ENCODE data around the gene RBBP8. TPM values are rescaled to one million over a fixed set of nuclear protein-coding genes. Genes with fewer than 3 reads are reported as not detected.

The RBBP8 gene
- total RNA-seq, 1 donor from 2014 or later: 57.0 TPM

GRCh38 chr18:23069481-23069880, 136.4 kb downstream of the RBBP8 start:
- no peak for DNase-seq (ENCODE audit: low read depth)
- TF ChIP-seq, protein P1, sequence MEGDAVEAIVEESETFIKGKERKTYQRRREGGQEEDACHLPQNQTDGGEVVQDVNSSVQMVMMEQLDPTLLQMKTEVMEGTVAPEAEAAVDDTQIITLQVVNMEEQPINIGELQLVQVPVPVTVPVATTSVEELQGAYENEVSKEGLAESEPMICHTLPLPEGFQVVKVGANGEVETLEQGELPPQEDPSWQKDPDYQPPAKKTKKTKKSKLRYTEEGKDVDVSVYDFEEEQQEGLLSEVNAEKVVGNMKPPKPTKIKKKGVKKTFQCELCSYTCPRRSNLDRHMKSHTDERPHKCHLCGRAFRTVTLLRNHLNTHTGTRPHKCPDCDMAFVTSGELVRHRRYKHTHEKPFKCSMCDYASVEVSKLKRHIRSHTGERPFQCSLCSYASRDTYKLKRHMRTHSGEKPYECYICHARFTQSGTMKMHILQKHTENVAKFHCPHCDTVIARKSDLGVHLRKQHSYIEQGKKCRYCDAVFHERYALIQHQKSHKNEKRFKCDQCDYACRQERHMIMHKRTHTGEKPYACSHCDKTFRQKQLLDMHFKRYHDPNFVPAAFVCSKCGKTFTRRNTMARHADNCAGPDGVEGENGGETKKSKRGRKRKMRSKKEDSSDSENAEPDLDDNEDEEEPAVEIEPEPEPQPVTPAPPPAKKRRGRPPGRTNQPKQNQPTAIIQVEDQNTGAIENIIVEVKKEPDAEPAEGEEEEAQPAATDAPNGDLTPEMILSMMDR (conservative IDR thresholded peaks at IDR 0.05; ENCODE audit: low read depth, low read length): no peak
- H3K4me3 ChIP-seq (ENCODE audit: low read depth, low read length): no peak overlapping the region

DNA sequence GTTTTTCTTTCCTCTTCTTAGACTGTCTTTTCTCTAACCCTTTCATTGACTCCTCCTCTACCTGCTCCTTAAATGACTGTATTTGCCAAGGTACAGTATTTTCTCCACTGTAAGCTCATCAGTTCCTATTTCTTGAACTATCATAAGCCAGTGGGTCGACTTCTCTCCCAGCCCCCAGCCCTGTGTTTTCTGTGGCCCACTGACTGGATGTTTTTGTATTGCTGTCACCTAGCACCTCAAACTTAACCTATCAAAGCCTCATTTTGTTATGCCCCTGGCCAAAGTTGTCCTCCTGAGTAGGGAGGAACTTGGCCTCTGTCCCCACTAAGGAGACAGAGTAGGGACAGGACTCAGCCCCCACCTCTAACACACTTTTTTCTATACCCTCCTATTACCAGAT, 136.8 kb downstream of the RBBP8 start:
- TF ChIP-seq, protein P1 (conservative IDR thresholded peaks at IDR 0.05; ENCODE audit: low read depth, low read length): no peak
- no peak overlapping the region for H3K4me3 ChIP-seq (ENCODE audit: low read depth, low read length)
- no peak for DNase-seq (ENCODE audit: low read depth)

DNA sequence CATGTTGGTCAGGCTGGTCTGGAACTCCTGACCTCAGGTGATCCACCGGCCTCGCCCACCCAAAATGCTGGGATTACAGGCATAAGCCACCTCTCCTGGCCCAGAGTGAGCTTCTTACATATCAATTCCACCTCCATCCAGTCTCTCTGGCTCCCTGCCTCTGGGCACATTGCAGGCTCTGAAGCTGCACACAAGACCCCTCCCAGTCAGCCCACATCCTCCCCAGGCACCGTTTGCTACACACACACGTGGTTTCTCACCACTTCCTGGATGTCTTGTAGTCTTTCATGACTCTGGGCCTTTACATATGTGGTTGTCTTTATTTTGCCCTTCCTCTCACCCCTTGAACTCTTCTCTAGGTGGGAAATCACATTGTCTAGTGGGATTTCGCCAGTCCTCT, 138.2 kb downstream of the RBBP8 start:
- TF ChIP-seq, protein P1 (conservative IDR thresholded peaks at IDR 0.05; ENCODE audit: low read depth, low read length): no peak
- no peak for DNase-seq (ENCODE audit: low read depth)
- no peak overlapping the region for H3K4me3 ChIP-seq (ENCODE audit: low read depth, low read length)

DNA sequence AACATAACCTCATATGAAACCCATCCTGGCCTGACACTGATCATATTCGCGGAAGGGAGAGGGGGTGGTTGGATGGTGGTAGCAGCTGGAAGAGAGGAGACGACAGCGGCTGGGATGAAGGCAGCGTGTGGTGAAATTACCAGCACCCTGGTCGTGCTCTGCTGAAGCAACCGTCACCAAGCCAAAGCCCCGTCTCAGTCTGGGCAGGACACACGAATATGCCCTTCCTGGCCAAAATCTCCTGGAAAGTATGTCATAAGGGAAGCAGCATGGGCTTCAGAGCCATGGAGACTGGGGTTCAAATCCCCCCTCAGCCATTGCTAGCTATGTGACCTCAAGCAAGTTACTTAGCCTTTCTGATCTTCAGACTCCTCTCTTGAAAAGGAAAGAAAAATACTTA, 139.0 kb downstream of the RBBP8 start:
- no peak overlapping the region for H3K4me3 ChIP-seq (ENCODE audit: low read depth, low read length)
- TF ChIP-seq, protein P1 (conservative IDR thresholded peaks at IDR 0.05; ENCODE audit: low read depth, low read length): no peak
- no peak for DNase-seq (ENCODE audit: low read depth)

DNA sequence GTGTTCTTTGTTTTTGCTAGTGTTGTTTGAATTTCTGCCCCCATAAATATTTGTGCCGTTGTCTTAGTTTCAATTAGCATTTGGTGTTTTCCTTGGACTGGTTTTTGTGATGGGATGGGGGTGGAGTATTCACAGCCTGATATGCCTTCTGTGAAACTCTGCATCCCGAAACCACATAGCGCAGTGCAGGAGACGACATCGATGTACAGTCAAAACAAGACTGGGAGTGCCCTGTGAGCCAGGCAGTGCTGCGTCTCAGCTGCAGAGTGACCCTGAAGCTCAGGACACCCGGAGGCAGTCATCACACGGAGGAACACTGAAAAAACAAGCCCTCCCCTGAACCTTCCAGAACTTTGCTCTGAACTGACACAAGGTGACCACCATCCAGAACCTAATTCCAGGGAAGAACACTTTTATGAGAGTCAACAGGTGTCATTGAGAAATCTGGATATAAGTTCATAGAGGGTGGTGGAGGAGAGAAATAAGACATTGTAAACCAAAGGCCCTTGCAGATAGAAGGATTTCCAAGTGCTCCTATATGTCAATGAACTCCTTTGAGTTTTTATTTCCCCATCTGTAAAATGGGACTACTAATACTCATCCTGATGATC, 141.0 kb downstream of the RBBP8 start:
- no peak overlapping the region for H3K4me3 ChIP-seq (ENCODE audit: low read depth, low read length)
- TF ChIP-seq, protein P1 (conservative IDR thresholded peaks at IDR 0.05; ENCODE audit: low read depth, low read length): no peak
- no peak for DNase-seq (ENCODE audit: low read depth)

Other genes with a start within 250 kb of the RBBP8 start
- gene CABLES1, start 202.2 kb downstream of the RBBP8 start, total RNA-seq: 6.1 and 19.7 TPM in 2 replicates